Mesenteric fat pad (tissue), 1 donor: Measurements from ENCODE around the gene CCNG1. TPM values are rescaled to one million over a fixed set of nuclear protein-coding genes. Genes with fewer than 3 reads are reported as not detected.

Experiments
- DNase-seq: peaks from one replicate; pipeline ENCODE4 v3.0.0-alpha.2; 2020; ENCODE audit warnings: low spot score
- total RNA-seq: library from RNA; stranded (reverse); fragmentation: NEBNext Ultra II Directional; extraction: Animal tissue kit (Norgen Biotek cat#: 25700); gene quantifications from one replicate; pipeline ENCODE4 v1.2.1, GENCODE V29; 2021
- donor health status: DM: yes; HTN: yes; CAD: no.

Gene CCNG1
- total RNA-seq, 1 donor from 2014 or later, result 82.7 TPM

- DNase-seq, result no peak
Measured at GRCh38 chr5:163489055-163489744, 51.8 kb downstream of the CCNG1 start.

- no peak for DNase-seq
Measured at GRCh38 chr5:163489745-163490075, 52.3 kb downstream of the CCNG1 start.

Other genes with a start within 250 kb of the CCNG1 start
- 19.0 TPM for gene NUDCD2, start 22.5 kb downstream of the CCNG1 start, total RNA-seq
- gene HMMR, start 23.0 kb downstream of the CCNG1 start, total RNA-seq, result 0.32 TPM
- gene MAT2B, start 68.0 kb downstream of the CCNG1 start, total RNA-seq, result 34.3 TPM